ENCODE measurements around the gene TMEM59L.
A peak's percentile ranks its signal among the peaks of the same experiment; 100 is the strongest.
"Not testable (repeated sequence)": the region's sequence is repeated elsewhere in the genome, so short reads cannot be mapped to it uniquely, and the experiment has no call there.

TMEM59L gene

GRCh38 chr19:18612772-18613588 is at the start of gene TMEM59L:
TSS of gene TMEM59L (plus strand) at chr19:18612870. CDS start at chr19:18612959, 89 bp downstream.
- no peak for DNase-seq

- no peak for DNase-seq
These were observed 45.7 kb upstream of the TMEM59L start for GRCh38 chr19:18566953-18567352.

GRCh38 chr19:18568367-18568766 is 44.3 kb upstream of the TMEM59L start:
- no peak for DNase-seq

DNA sequence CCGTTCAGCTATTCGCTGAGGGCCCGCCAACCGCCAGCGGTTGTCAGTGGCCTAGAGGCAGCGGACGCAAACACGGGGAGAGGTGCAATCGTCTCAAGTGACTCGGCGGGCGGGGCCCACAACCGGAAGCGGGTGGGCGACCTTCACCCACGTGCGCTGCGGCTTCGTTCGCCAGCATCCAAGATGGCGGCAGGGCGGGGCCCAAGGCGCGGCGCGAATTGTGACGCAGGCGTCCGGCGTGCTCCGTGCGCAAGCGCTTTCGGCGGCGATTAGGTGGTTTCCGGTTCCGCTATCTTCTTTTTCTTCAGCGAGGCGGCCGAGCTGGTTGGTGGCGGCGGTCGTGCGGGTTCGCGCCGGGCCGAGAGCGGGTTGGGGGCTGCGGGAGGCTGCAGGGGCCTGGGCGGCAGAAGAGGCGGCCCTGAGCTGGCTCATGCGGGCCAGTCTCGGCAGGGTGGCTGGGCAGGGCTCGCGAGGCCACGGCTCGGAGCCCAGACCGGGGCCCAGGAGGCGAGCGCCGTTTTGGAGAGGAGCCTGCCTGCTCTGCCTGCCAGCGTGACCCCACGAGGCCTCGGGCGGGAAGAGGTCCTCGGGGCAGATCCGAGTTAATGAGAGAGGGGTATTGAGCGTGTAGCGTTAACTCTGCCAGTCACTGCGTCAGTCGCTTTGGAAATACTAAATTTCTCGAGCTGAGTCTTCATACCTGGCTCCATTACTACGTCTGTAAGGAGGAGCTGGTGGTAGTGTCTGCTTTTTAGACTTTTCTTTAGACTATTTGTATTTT is 40.9 kb upstream of the TMEM59L start, which contains the start of gene UBA52:
Gene UBA52 (plus strand): TSS at position 294 of the 781 bp plus-strand sequence. CDS start 1,444 bp downstream, outside the sequence.
- peak; percentile 94 for DNase-seq

GRCh38 chr19:18574691-18575291 is 37.9 kb upstream of the TMEM59L start:
- DNase-seq = no peak

- DNase-seq = no peak
These were observed 36.3 kb upstream of the TMEM59L start for GRCh38 chr19:18576383-18576782.

DNA sequence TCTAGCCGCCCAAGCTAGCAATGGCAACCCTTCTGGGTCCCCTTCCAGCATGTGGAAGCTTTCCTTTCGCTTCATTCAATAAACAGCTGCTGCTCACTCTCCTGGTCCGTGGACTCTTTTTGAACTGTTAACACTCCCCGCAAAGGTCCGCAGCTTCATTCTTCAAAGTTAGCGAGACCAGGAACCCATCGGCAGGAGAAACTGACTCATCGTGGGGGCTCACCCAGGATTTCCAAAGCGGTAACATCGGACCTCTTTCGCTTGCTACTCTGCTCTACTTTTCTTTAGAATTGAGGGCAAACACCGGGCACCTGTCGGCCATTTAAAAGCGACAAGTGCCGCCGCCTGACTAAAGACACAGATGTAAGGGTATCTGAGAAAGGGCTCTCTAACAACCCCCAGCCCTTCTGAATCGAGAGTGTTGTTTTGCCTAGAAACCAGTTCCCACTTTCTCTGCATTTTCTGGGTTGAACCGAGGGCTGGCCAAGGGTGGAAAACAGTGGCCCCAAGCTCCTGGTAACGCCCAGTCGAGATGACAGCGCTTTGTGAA is 35.2 kb upstream of the TMEM59L start:
- DNase-seq = no peak

- DNase-seq = no peak
These were observed 32.4 kb upstream of the TMEM59L start for GRCh38 chr19:18580311-18580710.

- DNase-seq = no peak
These were observed 26.4 kb upstream of the TMEM59L start for GRCh38 chr19:18586306-18586705.

GRCh38 chr19:18587561-18587960 is 25.1 kb upstream of the TMEM59L start:
- no peak for DNase-seq

DNA sequence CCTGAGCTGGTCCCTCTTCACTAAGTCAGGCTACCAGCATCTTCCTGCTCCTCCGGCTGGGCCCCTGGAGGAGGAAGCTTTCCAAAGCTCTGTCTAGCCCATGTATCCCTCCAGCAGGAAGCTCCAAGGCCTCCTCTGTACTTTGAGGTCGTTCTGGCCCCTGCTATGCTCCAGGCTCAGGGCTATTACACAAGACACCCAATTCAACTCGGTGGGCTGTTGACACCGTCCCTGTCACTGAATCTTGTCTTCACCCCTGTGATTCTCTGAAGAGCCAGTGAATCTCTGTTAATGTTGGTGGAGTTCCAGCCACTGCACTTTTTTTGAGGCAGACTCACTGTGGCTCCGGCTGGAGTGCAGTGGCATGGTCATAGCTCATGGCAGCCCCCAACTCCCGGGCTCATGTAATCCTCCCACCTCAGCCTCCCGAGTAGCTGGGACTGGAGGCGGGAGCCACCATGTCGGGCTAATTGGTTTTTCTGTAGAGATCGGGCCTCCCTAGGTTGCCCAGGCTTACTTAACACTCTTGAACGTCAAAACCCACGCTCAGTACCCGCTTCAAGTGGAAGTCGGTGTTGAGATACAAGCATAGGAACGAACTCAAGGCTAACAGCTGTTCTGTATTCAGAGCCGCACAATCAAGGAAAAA is 24.6 kb upstream of the TMEM59L start:
- DNase-seq = no peak

GRCh38 chr19:18588611-18589379 is 23.9 kb upstream of the TMEM59L start, which contains the start of gene REX1BD:
TSS of gene REX1BD (plus strand) at chr19:18588798. CDS start at chr19:18588802, 4 bp downstream.
- DNase-seq = peak; percentile 20

GRCh38 chr19:18589380-18590272 is 23.0 kb upstream of the TMEM59L start:
- DNase-seq = peak; percentile 71

GRCh38 chr19:18590273-18591272 is 22.1 kb upstream of the TMEM59L start:
- peak; percentile 96 for DNase-seq

GRCh38 chr19:18591735-18592385 is 20.8 kb upstream of the TMEM59L start:
- DNase-seq = no peak

DNA sequence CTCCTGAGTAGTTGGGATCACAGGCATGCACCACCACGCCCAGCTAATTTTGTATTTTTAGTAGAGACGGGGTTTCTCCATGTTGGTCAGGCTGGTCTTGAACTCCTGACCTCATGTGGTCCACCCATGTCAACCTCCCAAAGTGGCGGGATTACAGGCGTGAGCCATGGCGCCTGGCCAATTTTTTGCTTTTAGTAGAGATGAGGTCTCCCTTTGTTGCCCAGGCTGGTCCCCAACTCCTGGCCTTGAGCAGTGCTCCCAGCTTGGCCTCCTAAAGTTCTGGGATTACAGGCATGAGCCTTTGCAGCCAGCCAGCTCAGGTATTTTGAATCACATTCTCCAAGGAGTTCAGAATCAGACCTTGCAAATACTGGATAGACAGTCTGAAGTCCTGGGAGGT is 19.9 kb upstream of the TMEM59L start:
- DNase-seq = not testable (repeated sequence)

DNA sequence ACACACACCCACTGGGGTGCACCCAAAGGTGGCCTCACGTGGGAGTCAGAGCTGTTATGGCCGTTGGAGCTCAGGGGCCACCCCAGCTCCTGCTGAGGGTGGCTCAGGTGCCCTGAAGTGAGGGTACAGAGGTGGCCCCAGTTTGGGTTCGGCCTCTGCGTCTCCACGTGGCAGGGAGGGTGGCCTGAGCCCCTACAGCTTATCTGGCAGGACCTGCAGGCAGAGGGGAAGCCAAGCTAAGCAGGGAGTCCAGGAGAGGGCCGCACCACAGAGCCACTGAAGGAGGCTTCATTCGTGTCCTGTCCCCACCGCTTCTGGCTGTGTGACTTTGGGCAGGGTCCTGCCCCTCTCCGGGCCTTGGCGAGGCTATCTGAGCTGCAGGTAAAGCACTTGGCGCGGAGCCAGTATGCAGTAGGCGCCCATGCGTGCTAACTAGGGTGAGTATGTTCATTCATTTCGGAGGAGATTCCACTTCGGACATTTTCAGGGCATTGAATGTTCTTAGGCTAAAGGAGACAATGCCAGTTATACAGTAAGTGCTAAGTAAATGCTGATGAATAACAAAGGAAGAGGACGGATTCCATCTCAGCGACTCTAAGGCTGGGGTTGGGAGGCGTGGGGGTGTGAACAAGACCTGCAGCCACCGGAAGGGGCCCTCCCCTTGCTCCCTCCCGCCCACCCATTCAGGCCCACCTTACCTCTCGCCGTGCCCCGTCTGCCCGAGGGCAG is 19.1 kb upstream of the TMEM59L start:
- DNase-seq = no peak

Measured in DMS153 (cell line).